BLaER1 (cell line): Measurements from ENCODE around the gene VMAC.
A peak's percentile ranks its signal among the peaks of the same experiment; 100 is the strongest.

Experiments used
- H3K27ac ChIP-seq: shearing (Covaris generic); formaldehyde crosslinking; 2 replicates; pipeline ENCODE4 v1.8.1; 2022
- H3K27me3 ChIP-seq: shearing (Covaris generic); formaldehyde crosslinking; 2 replicates; pipeline ENCODE4 v1.8.1; 2022
- H3K36me3 ChIP-seq: shearing (Covaris generic); formaldehyde crosslinking; 2 replicates; pipeline ENCODE4 v1.8.1; 2022
- H3K4me1 ChIP-seq: shearing (Covaris generic); formaldehyde crosslinking; 2 replicates; pipeline ENCODE4 v1.8.1; 2022
- H3K4me2 ChIP-seq: shearing (Covaris generic); formaldehyde crosslinking; 2 replicates; pipeline ENCODE4 v1.8.1; 2022
- H3K4me3 ChIP-seq: shearing (Covaris generic); formaldehyde crosslinking; 2 replicates; pipeline ENCODE4 v1.8.1; 2022
- H3K9ac ChIP-seq: shearing (Covaris generic); formaldehyde crosslinking; 2 replicates; pipeline ENCODE4 v1.8.1; 2022
- H3K9me3 ChIP-seq: shearing (Covaris generic); formaldehyde crosslinking; 2 replicates; pipeline ENCODE4 v1.8.1; 2022
- H4K20me1 ChIP-seq: shearing (Covaris generic); formaldehyde crosslinking; 2 replicates; pipeline ENCODE4 v1.8.1; 2022
- Cebpa-rat ChIP-seq: shearing (Covaris generic); IDR thresholded peaks from 2 replicates; pipeline ENCODE4 v1.8.1; 2022

VMAC gene

GRCh38 chr19:5958074-5958850 lies 53.6 kb downstream of the VMAC start:
- peak overlapping the region; percentile 49; the same call in 1 of the 2 replicates for H3K27ac ChIP-seq
- no peak for TF ChIP-seq Cebpa-rat
- peak overlapping the region; percentile 50; the same call in 1 of the 2 replicates for H3K9ac ChIP-seq
- no peaks in the 10 kb centered on the region for H3K9me3 ChIP-seq
- no peaks in the 10 kb centered on the region for H3K27me3 ChIP-seq
- no peak overlapping the region for H3K4me3 ChIP-seq
- peaks cover 100% of the 10 kb centered on the region for H4K20me1 ChIP-seq
- H3K4me1 ChIP-seq = peaks cover 97% of the 10 kb centered on the region
- peak overlapping the region; percentile 22; the same call in 1 of the 2 replicates for H3K4me2 ChIP-seq
- H3K36me3 ChIP-seq = peaks cover 39% of the 10 kb centered on the region

GRCh38 chr19:5958851-5959122 lies 54.1 kb downstream of the VMAC start:
- Histone ChIP-seq H3K9ac (peak overlapping the region; percentile 50; the same call in 1 of the 2 replicates), H3K9me3 (no peaks in the 10 kb centered on the region), H3K27ac (peak overlapping the region; percentile 49; the same call in 1 of the 2 replicates), H3K36me3 (peaks cover 43% of the 10 kb centered on the region), H3K27me3 (no peaks in the 10 kb centered on the region), H3K4me3 (no peak overlapping the region), H4K20me1 (peaks cover 100% of the 10 kb centered on the region), H3K4me2 (peak overlapping the region; percentile 22; the same call in 1 of the 2 replicates), H3K4me1 (peaks cover 97% of the 10 kb centered on the region)
- no peak for TF ChIP-seq Cebpa-rat

GRCh38 chr19:5959260-5960004 lies 54.8 kb downstream of the VMAC start:
- peaks cover 97% of the 10 kb centered on the region for H3K4me1 ChIP-seq
- H3K9ac ChIP-seq = peak overlapping the region; percentile 50; the same call in 1 of the 2 replicates
- H3K4me2 ChIP-seq = peak overlapping the region; percentile 91; the same call in 1 of the 2 replicates
- peaks cover 100% of the 10 kb centered on the region for H4K20me1 ChIP-seq
- TF ChIP-seq Cebpa-rat = no peak
- H3K9me3 ChIP-seq = no peaks in the 10 kb centered on the region
- peaks cover 50% of the 10 kb centered on the region for H3K36me3 ChIP-seq
- no peak overlapping the region for H3K4me3 ChIP-seq
- H3K27ac ChIP-seq = peak overlapping the region; percentile 71
- no peaks in the 10 kb centered on the region for H3K27me3 ChIP-seq
